ENCODE results near the gene TAS2R41.
"Not testable (repeated sequence)": the region's sequence is repeated elsewhere in the genome, so short reads cannot be mapped to it uniquely, and the experiment has no call there.

TAS2R41 gene

GRCh38 chr7:143519411-143520131 is 41.9 kb downstream of the TAS2R41 start:
- no peak for DNase-seq

GRCh38 chr7:143522309-143522916 is 44.7 kb downstream of the TAS2R41 start:
- DNase-seq = not testable (repeated sequence)

Data from NCI-H446 (cell line).